Keratinocyte (primary cell): ENCODE data around the gene SLC12A8.

Experiments used
- EZH2 ChIP-seq: IDR thresholded peaks from one replicate; pipeline ENCODE4 v1.6.1; 2012; ENCODE audit warnings: inconsistent platforms, mild to moderate bottlenecking, low read length, moderate library complexity
- TF ChIP-seq, protein P1 (sequence below), 3 experiments: IDR thresholded peaks in 1 of 3; conservative IDR thresholded peaks in 1 of 3; optimal IDR thresholded peaks in 1 of 3; 2 replicates in 2 of 3; 3 replicates in 1 of 3; pipeline versions ENCODE3 to v1.5.1; 2011; ENCODE audit warnings: low read length in 3 of 3, mild to moderate bottlenecking in 3 of 3, moderate library complexity in 2 of 3, control low read depth in 1 of 3, inconsistent platforms in 1 of 3; ENCODE audit not compliant: insufficient read depth in 2 of 3; ENCODE audit errors: extremely low read depth in 1 of 3

DNA sequence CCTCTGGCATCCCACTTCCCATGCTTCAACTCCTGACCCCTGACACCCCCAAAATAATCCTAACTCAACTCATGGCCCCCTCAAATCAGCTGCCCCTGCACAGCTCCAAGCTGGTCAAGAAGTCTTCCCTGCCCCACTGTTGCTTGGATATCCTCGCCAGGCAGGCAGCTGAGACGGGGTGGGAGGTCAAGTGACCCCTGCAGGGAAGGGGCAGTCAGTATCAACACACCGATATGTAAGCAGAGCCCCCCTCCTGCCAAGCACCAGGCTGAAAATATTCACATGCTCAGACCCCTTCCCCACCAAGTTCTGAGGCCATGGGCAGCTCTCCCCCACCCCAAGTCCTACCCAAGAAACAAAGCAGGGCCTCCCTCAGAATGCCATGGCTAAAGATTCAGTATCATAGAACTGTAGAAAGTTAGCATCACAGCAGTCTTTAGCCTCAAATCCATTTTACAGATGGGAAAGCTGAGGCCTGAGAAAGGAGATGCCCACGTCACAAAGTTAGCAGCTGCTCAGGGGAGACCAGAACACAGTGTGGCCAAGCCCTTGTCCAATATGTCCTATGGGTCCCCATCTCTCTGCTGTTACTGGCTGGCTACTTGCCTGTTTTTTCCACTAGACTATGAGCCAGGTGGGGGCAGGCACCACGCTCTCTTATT is 67.8 kb downstream of the SLC12A8 start:
- TF ChIP-seq, protein P1, sequence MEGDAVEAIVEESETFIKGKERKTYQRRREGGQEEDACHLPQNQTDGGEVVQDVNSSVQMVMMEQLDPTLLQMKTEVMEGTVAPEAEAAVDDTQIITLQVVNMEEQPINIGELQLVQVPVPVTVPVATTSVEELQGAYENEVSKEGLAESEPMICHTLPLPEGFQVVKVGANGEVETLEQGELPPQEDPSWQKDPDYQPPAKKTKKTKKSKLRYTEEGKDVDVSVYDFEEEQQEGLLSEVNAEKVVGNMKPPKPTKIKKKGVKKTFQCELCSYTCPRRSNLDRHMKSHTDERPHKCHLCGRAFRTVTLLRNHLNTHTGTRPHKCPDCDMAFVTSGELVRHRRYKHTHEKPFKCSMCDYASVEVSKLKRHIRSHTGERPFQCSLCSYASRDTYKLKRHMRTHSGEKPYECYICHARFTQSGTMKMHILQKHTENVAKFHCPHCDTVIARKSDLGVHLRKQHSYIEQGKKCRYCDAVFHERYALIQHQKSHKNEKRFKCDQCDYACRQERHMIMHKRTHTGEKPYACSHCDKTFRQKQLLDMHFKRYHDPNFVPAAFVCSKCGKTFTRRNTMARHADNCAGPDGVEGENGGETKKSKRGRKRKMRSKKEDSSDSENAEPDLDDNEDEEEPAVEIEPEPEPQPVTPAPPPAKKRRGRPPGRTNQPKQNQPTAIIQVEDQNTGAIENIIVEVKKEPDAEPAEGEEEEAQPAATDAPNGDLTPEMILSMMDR (optimal IDR thresholded peaks at IDR 0.05 in 1 of 3, IDR thresholded peaks at IDR 0.05 in 1 of 3, conservative IDR thresholded peaks at IDR 0.05 in 1 of 3; ENCODE audit: extremely low read depth in 1 of 3, insufficient read depth in 2 of 3, low read length in 3 of 3), result no peak
- no peak for TF ChIP-seq EZH2
